GM12878 (cell line): ENCODE data around the gene CTSC.

Experiments
- EGR1 ChIP-seq, 2 experiments: IDR thresholded peaks; 1 replicate in 1 of 2; 2 replicates in 1 of 2; pipeline ENCODE4 v1.6.1; 2011 to 2012; ENCODE audit warnings: low read depth in 2 of 2, low read length in 2 of 2, borderline replicate concordance in 1 of 2, mild to moderate bottlenecking in 1 of 2, moderate library complexity in 1 of 2
- HDAC2 ChIP-seq: fragments of 200-600 bp; sonication (generic); IDR thresholded peaks from 2 replicates; pipeline ENCODE4 v1.6.1; 2017
- POLR2AphosphoS5 ChIP-seq: IDR thresholded peaks from 2 replicates; pipeline ENCODE4 v1.6.1; 2011; ENCODE audit warnings: mild to moderate bottlenecking, low read length, inconsistent platforms
- SUZ12 ChIP-seq: fragments of 200-600 bp; sonication (generic); IDR thresholded peaks from one replicate; pipeline ENCODE4 v1.6.1; 2018; ENCODE audit warnings: antibody characterized with exemption, mild to moderate bottlenecking; ENCODE audit not compliant: unreplicated experiment
- TCF3 ChIP-seq: IDR thresholded peaks from 2 replicates; pipeline ENCODE4 v1.6.1; 2012; ENCODE audit warnings: low read depth, mild to moderate bottlenecking, low read length, borderline replicate concordance; ENCODE audit not compliant: insufficient read depth
- ZNF207 ChIP-seq: fragments of 450-650 bp; IDR thresholded peaks from 2 replicates; pipeline ENCODE4 v1.6.1; 2014; ENCODE audit warnings: antibody characterized with exemption, mild to moderate bottlenecking, borderline replicate concordance
- TF ChIP-seq, protein P1 (sequence below), 3 experiments: IDR thresholded peaks in 2 of 3; conservative IDR thresholded peaks in 1 of 3; 2 replicates each; pipeline ENCODE4 v1.5.1; 2011; ENCODE audit warnings: low read depth in 3 of 3, low read length in 3 of 3, mild to moderate bottlenecking in 3 of 3, control low read depth in 2 of 3, moderate library complexity in 2 of 3, inconsistent platforms in 1 of 3, mixed read lengths in 1 of 3; ENCODE audit not compliant: control insufficient read depth in 2 of 3, insufficient read depth in 1 of 3; ENCODE audit errors: extremely low read depth in 1 of 3
- TF ChIP-seq, protein P2 (sequence below): IDR thresholded peaks from 2 replicates; pipeline ENCODE4 v1.6.1; 2011; ENCODE audit warnings: low read depth, low read length, improper control_type of control experiment, borderline replicate concordance
- TF ChIP-seq, protein P3 (sequence below): IDR thresholded peaks from 2 replicates; pipeline ENCODE4 v1.6.1; 2012; ENCODE audit warnings: mild to moderate bottlenecking, low read depth, low read length
- TF ChIP-seq, protein P4 (sequence below): fragments of 450-650 bp; IDR thresholded peaks from 2 replicates; pipeline ENCODE4 v1.6.1; 2016; ENCODE audit warnings: mild to moderate bottlenecking
- TF ChIP-seq, protein P5 (sequence below): IDR thresholded peaks from 2 replicates; pipeline ENCODE4 v1.6.1; 2012; ENCODE audit warnings: low read depth, low read length, improper control_type of control experiment

DNA sequence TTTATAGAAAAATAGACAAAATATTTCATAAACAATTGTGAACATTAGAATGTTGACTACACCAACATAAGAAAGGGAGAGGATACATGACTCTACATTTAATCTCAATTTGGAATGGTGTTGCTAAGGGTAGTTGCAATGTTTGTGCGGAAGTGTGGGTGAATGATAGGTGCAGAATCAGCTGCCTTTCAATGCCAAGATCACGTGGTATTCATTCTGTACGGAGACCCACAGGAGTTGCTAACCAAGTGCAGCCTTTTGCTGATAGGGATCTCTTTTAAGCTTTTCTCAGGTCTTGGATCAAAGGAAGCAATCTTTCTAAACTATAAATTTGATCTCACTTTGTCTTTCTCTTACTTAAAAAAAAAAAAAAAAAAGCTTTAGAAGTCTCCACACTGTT, 29.8 kb upstream of the CTSC start:
- TF ChIP-seq, protein P1, sequence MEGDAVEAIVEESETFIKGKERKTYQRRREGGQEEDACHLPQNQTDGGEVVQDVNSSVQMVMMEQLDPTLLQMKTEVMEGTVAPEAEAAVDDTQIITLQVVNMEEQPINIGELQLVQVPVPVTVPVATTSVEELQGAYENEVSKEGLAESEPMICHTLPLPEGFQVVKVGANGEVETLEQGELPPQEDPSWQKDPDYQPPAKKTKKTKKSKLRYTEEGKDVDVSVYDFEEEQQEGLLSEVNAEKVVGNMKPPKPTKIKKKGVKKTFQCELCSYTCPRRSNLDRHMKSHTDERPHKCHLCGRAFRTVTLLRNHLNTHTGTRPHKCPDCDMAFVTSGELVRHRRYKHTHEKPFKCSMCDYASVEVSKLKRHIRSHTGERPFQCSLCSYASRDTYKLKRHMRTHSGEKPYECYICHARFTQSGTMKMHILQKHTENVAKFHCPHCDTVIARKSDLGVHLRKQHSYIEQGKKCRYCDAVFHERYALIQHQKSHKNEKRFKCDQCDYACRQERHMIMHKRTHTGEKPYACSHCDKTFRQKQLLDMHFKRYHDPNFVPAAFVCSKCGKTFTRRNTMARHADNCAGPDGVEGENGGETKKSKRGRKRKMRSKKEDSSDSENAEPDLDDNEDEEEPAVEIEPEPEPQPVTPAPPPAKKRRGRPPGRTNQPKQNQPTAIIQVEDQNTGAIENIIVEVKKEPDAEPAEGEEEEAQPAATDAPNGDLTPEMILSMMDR (IDR thresholded peaks at IDR 0.05 in 2 of 3, conservative IDR thresholded peaks at IDR 0.05 in 1 of 3; ENCODE audit: control insufficient read depth in 2 of 3, extremely low read depth in 1 of 3, insufficient read depth in 1 of 3, low read depth in 3 of 3, low read length in 3 of 3) = no peak
- TF ChIP-seq, protein P2, sequence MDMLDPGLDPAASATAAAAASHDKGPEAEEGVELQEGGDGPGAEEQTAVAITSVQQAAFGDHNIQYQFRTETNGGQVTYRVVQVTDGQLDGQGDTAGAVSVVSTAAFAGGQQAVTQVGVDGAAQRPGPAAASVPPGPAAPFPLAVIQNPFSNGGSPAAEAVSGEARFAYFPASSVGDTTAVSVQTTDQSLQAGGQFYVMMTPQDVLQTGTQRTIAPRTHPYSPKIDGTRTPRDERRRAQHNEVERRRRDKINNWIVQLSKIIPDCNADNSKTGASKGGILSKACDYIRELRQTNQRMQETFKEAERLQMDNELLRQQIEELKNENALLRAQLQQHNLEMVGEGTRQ = no peak
- TF ChIP-seq, protein P3, sequence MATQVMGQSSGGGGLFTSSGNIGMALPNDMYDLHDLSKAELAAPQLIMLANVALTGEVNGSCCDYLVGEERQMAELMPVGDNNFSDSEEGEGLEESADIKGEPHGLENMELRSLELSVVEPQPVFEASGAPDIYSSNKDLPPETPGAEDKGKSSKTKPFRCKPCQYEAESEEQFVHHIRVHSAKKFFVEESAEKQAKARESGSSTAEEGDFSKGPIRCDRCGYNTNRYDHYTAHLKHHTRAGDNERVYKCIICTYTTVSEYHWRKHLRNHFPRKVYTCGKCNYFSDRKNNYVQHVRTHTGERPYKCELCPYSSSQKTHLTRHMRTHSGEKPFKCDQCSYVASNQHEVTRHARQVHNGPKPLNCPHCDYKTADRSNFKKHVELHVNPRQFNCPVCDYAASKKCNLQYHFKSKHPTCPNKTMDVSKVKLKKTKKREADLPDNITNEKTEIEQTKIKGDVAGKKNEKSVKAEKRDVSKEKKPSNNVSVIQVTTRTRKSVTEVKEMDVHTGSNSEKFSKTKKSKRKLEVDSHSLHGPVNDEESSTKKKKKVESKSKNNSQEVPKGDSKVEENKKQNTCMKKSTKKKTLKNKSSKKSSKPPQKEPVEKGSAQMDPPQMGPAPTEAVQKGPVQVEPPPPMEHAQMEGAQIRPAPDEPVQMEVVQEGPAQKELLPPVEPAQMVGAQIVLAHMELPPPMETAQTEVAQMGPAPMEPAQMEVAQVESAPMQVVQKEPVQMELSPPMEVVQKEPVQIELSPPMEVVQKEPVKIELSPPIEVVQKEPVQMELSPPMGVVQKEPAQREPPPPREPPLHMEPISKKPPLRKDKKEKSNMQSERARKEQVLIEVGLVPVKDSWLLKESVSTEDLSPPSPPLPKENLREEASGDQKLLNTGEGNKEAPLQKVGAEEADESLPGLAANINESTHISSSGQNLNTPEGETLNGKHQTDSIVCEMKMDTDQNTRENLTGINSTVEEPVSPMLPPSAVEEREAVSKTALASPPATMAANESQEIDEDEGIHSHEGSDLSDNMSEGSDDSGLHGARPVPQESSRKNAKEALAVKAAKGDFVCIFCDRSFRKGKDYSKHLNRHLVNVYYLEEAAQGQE = no peak
- TF ChIP-seq HDAC2 (no peak), SUZ12 (no peak), POLR2AphosphoS5 (no peak), TCF3 (no peak), ZNF207 (no peak), EGR1 (IDR thresholded peaks at IDR 0.05; ENCODE audit: borderline replicate concordance in 1 of 2, low read depth in 2 of 2, low read length in 2 of 2) (no peak)
- TF ChIP-seq, protein P4, sequence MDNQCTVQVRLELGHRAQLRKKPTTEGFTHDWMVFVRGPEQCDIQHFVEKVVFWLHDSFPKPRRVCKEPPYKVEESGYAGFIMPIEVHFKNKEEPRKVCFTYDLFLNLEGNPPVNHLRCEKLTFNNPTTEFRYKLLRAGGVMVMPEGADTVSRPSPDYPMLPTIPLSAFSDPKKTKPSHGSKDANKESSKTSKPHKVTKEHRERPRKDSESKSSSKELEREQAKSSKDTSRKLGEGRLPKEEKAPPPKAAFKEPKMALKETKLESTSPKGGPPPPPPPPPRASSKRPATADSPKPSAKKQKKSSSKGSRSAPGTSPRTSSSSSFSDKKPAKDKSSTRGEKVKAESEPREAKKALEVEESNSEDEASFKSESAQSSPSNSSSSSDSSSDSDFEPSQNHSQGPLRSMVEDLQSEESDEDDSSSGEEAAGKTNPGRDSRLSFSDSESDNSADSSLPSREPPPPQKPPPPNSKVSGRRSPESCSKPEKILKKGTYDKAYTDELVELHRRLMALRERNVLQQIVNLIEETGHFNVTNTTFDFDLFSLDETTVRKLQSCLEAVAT = no peak
- TF ChIP-seq, protein P5, sequence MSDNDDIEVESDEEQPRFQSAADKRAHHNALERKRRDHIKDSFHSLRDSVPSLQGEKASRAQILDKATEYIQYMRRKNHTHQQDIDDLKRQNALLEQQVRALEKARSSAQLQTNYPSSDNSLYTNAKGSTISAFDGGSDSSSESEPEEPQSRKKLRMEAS = no peak
